WTC11 (cell line): ENCODE data around the gene NLRP1.

ENCODE experiments used
- CTCF ChIP-seq: fragments of 200-600 bp; IDR thresholded peaks from 2 replicates; pipeline ENCODE4 v1.8.0; 2022; ENCODE audit warnings: antibody characterized with exemption
- E2F4 ChIP-seq: sonication (generic); formaldehyde crosslinking; IDR thresholded peaks from 2 replicates; pipeline ENCODE4 v1.8.1; 2022; ENCODE audit warnings: low read depth, mild to moderate bottlenecking, moderate library complexity, missing genetic modification reagents, borderline replicate concordance
- FOXK1 ChIP-seq: sonication (generic); formaldehyde crosslinking; IDR thresholded peaks from 2 replicates; pipeline ENCODE4 v1.8.0; 2022; ENCODE audit warnings: mild to moderate bottlenecking, moderate library complexity, missing genetic modification reagents
- MAX ChIP-seq: sonication (generic); formaldehyde crosslinking; IDR thresholded peaks from 2 replicates; pipeline ENCODE4 v1.8.0; 2022; ENCODE audit warnings: mild to moderate bottlenecking, missing genetic modification reagents
- SP1 ChIP-seq: sonication (generic); formaldehyde crosslinking; conservative IDR thresholded peaks from 2 replicates; pipeline ENCODE4 v1.8.1; 2022; ENCODE audit warnings: missing genetic modification reagents
- TF ChIP-seq, protein P1 (sequence below): sonication (generic); formaldehyde crosslinking; IDR thresholded peaks from 2 replicates; pipeline ENCODE4 v1.8.1; 2023; ENCODE audit warnings: mild to moderate bottlenecking, missing genetic modification reagents, moderate library complexity

DNA sequence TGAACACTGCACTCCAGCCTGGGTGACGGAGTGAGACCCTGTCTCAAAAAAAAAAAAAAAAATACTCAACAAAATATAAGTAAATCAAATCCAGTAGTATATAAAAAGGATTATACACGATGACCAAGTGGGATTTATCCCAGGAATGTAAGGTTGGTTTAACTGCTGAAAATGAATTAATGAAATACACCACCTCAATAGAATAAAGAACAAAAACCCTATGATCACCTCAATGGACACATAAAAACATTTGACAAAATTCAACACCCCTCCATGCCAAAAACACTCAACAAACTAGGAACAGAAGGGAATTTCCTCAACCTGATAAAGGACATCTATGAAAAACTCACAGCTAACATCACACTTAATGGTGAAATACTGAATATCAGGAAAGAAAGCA lies 91.3 kb downstream of the NLRP1 start:
- no peak for TF ChIP-seq CTCF
- TF ChIP-seq, protein P1, sequence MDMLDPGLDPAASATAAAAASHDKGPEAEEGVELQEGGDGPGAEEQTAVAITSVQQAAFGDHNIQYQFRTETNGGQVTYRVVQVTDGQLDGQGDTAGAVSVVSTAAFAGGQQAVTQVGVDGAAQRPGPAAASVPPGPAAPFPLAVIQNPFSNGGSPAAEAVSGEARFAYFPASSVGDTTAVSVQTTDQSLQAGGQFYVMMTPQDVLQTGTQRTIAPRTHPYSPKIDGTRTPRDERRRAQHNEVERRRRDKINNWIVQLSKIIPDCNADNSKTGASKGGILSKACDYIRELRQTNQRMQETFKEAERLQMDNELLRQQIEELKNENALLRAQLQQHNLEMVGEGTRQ (CRISPR knock-in tag), result no peak
- TF ChIP-seq SP1 (CRISPR knock-in tag), result no peak
- TF ChIP-seq E2F4 (CRISPR knock-in tag), result no peak
- no peak for TF ChIP-seq FOXK1 (CRISPR knock-in tag)
- no peak for TF ChIP-seq MAX (CRISPR knock-in tag)
